Esophagus muscularis mucosa (tissue), 4 donors: ENCODE results near the gene LPA.

Experiments
- CTCF ChIP-seq, 3 experiments: fragments of 200-600 bp in 2 of 3; fragments of 450-650 bp in 1 of 3; sonication (generic) in 2 of 3; IDR thresholded peaks; one replicate each; pipeline ENCODE4 v1.5.1; 2017 to 2019; ENCODE audit warnings: antibody characterized with exemption in 3 of 3, mild to moderate bottlenecking in 2 of 3, moderate library complexity in 1 of 3
- EP300 ChIP-seq: sonication (generic); formaldehyde crosslinking; IDR thresholded peaks from one replicate; pipeline ENCODE4 v1.6.1; 2017; ENCODE audit warnings: antibody characterized with exemption
- POLR2A ChIP-seq: fragments of 450-650 bp; IDR thresholded peaks from one replicate; pipeline ENCODE4 v1.6.1; 2017; ENCODE audit warnings: antibody characterized with exemption, moderate library complexity, mild to moderate bottlenecking, low read depth

- TF ChIP-seq CTCF (IDR thresholded peaks at IDR 0.05) = no peak
- no peak for TF ChIP-seq POLR2A
- TF ChIP-seq EP300 = no peak
Measured at GRCh38 chr6:160544802-160545201, 119.3 kb downstream of the LPA start.
